Ovary (tissue), 3 donors: Measurements from ENCODE around the gene TNNT2.

Source experiments
- EP300 ChIP-seq: sonication (generic); formaldehyde crosslinking; IDR thresholded peaks from one replicate; pipeline ENCODE4 v1.6.1; 2017; ENCODE audit warnings: antibody characterized with exemption
- POLR2A ChIP-seq: fragments of 450-650 bp; IDR thresholded peaks from one replicate; pipeline ENCODE4 v1.6.1; 2017; ENCODE audit warnings: antibody characterized with exemption, mild to moderate bottlenecking, moderate library complexity
- TF ChIP-seq, protein P1 (sequence below), 3 donors: fragments of 450-650 bp in 2 of 3; fragments of 200-600 bp in 1 of 3; IDR thresholded peaks; one replicate each; pipeline versions ENCODE4 v1.5.1 to v1.8.0; 2016 to 2022; ENCODE audit warnings: antibody characterized with exemption in 3 of 3, mild to moderate bottlenecking in 1 of 3
- donor health status: DM: no; HTN: no; CAD: no.

GRCh38 chr1:201408176-201408833 is 30.8 kb upstream of the TNNT2 start:
- no peak for TF ChIP-seq POLR2A
- TF ChIP-seq, protein P1, sequence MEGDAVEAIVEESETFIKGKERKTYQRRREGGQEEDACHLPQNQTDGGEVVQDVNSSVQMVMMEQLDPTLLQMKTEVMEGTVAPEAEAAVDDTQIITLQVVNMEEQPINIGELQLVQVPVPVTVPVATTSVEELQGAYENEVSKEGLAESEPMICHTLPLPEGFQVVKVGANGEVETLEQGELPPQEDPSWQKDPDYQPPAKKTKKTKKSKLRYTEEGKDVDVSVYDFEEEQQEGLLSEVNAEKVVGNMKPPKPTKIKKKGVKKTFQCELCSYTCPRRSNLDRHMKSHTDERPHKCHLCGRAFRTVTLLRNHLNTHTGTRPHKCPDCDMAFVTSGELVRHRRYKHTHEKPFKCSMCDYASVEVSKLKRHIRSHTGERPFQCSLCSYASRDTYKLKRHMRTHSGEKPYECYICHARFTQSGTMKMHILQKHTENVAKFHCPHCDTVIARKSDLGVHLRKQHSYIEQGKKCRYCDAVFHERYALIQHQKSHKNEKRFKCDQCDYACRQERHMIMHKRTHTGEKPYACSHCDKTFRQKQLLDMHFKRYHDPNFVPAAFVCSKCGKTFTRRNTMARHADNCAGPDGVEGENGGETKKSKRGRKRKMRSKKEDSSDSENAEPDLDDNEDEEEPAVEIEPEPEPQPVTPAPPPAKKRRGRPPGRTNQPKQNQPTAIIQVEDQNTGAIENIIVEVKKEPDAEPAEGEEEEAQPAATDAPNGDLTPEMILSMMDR (IDR thresholded peaks at IDR 0.05) = peak in 2 of 3 donors; percentile 14 to 41
- no peak for TF ChIP-seq EP300
